Activated CD4-positive, CD25-positive, alpha-beta regulatory T cell treated with anti-CD3 and anti-CD28 coated beads, Interleukin-2, amount 50 U/mL, for 16 hours (primary cell): Measurements from ENCODE around the gene RPS29.
"Not testable (repeated sequence)": the region's sequence is repeated elsewhere in the genome, so short reads cannot be mapped to it uniquely, and the experiment has no call there.

ENCODE experiments used
- DNase-seq: peaks from one replicate; pipeline ENCODE4 v3.0.0-alpha.2; 2020; ENCODE audit warnings: low read depth, low spot score

The RPS29 gene

DNA sequence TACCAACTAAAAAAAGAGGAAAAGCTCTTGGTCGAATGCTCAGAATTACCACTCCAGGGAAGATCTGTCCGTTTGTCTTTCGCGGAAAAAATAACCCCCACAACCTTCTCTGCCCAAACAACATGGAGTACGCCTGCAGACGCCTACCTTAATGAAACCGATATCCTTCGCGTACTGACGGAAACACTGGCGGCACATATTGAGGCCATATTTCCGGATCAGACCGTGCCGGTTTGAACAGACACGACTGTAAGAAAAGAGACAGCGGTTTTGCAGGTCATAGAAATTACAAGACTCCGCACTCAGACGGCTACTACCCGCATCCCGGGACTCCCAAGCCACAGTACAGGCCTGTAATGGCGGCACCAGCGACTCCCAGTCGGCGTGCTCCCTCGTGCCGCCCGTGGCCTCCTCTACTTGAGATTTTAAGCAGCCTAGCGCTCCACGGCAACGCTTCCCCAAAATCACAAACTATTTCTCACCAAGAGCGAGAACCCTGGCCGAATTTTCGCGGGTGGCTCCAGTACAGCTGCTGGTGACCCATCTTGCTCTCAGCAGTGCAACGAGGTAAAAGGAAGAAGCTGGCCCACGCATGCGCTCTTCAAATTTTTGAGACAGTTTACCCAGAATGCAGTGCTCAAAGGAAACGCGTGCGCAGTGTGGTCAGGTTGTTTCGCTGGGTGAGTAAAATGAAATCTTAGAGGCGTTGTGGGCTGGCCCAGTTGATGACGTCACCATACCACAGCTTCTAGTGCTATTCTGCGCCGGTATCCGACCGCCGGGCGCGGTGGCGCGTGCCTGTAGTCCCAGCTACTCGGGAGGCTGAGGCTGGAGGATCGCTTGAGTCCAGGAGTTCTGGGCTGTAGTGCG, at the start of gene RPS29:
Gene RPS29 (minus strand): TSS at position 578 of the 870 bp plus-strand sequence. CDS start 34 bp downstream, at position 544.
- peak; percentile 97 for DNase-seq

DNA sequence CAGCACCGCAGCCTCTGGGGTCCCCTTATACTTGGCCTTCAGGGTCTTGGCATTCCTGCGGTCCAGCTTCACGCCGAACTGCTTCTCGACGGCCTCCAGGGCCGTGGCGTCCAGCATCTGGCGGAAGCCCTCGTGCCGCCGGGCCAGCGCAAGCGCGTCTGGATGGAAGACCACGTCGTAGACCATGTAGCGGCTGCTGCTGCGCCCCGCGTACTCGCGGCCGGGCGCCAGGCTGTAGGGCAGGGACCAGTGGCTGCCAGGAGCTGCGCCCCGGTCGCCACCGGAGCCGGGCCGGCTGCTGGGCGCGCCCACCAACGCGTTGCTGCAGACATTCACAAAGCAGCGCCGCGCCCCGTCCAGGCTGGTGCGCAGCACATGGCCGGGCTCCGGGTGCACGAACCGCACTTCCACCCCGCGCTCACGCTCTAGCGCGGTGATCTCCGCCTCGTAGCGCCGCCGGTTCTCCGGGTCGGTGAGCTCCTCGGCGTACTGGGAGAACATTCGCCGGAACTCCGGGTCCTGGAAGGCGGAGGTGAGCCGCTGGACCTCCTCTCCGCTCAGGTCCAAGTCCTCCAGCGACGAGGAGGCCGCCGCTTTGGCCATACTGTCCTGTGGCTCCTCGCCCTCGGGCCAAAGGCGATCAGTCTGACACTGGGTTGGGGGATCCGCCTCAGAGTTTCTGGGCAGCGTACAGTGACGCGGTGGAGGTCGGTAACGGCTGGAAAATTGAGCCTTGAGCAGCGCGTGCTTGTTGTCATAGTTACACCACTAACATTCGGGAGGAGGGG, 48.6 kb upstream of the RPS29 start, which contains the start of gene DNAAF2:
Gene DNAAF2 (minus strand): TSS at position 698 of the 788 bp plus-strand sequence. CDS start 95 bp downstream, at position 603.
- peak; percentile 37 for DNase-seq

DNA sequence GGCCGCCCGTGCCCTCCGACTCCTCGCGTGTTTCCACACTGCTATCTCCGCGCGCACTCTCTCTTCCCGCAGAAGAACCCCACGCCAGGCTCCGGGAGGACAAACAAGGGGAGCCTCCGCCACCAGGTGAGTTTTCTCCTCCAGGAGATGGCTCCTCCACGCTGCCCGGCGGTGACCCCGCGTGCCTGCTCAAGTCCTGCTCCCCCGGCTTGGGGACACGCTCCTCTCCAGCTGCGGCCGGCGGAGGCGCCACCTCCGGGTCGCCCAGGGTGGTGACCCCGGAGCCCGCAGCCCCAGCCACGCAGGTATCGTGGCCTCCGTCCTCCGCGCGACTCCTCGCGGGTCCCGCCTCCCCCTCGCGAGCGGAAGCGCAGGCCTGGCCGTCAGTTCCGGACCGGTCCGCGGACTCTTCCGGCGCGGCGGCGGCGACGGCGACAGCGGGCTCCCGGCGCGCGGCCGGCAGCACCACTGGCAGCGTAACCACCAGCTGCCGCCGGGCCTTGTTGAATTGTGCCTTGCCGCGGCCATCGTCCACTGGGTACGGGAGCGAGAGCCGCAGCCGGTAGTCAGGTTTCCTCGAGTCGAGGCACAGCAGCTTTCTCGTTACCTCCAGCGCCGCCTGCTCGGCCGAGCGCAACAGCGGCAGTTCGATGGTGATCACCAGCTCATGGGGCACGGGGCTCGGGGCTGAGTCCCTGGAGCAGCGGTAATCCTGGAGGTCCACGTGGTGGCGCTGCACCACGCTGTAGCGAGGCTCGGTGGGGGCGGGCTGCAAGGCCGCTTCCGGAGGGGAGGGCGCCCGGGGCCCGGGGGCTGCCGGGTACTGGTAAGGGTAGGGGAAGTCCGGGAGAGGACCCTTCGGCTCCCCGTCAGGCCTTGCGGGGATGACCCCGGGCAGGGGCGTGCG, 47.7 kb upstream of the RPS29 start:
- DNase-seq, result peak; percentile 85

- no peak for DNase-seq
Measured at GRCh38 chr14:49623941-49624839, 38.0 kb upstream of the RPS29 start.

DNA sequence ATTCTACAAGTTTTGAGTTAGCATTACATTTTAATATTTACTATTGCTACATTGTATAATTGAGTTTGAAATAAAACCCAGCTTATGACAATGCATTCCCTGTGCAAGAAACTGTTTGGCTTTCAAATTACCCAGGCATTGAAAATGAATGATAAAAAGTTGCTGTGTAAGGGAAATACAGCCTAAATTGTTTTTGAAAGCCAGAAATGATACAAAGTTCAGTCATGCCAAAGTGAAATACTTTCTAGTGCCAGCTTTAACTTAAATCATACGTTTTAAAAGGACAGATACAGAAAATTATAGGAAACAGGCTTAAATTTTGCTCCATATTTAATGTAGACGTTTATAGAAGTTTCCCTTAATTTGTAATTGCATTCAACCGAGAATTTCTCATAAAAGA, 37.2 kb upstream of the RPS29 start:
- DNase-seq, result no peak

GRCh38 chr14:49622022-49622607, 35.9 kb upstream of the RPS29 start:
- DNase-seq, result no peak

DNA sequence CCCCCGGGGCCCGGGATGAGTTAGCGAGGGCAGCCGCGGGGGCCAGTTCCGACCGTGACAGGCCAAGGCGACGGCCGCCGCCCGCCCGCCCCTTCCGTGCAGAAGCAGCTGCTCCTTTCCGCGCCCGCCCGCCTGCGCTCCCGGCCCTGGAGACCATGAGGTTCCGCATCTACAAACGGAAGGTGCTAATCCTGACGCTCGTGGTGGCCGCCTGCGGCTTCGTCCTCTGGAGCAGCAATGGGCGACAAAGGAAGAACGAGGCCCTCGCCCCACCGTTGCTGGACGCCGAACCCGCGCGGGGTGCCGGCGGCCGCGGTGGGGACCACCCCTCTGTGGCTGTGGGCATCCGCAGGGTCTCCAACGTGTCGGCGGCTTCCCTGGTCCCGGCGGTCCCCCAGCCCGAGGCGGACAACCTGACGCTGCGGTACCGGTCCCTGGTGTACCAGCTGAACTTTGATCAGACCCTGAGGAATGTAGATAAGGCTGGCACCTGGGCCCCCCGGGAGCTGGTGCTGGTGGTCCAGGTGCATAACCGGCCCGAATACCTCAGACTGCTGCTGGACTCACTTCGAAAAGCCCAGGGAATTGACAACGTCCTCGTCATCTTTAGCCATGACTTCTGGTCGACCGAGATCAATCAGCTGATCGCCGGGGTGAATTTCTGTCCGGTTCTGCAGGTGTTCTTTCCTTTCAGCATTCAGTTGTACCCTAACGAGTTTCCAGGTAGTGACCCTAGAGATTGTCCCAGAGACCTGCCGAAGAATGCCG, 35.1 kb upstream of the RPS29 start:
- DNase-seq, result peak; percentile 36

GRCh38 chr14:49620182-49621113, 34.3 kb upstream of the RPS29 start, which contains the start of the genes MGAT2 and RPL36AL:
Gene MGAT2, plus strand, starts transcription at chr14:49620799. Its CDS starts 470 bp downstream, at chr14:49621269.
Gene RPL36AL, minus strand, starts transcription at chr14:49620626. Its CDS starts 1,522 bp downstream, at chr14:49619104.
- DNase-seq, result peak; percentile 86

- no peak for DNase-seq
Measured at GRCh38 chr14:49619730-49620129, 33.5 kb upstream of the RPS29 start.

DNA sequence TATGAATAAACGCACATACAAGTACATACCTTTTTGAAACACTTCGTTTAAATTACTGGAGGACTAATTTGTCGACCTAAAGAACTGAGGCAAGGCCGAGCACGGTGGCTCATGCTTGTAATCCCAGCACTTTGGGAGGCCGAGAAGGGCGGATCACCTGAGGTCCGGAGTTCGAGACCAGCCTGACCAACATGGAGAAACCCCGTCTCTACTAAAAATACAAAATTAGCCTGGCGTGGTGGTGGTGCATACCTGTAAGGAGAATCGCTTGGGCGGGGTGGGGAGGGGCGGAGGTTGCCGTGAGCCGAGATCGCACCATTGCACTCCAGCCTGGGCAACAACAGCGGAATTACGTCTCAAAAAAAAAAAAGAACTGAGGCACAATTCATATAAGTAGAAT, 33.1 kb upstream of the RPS29 start:
- not testable (repeated sequence) for DNase-seq

- no peak for DNase-seq
Measured at GRCh38 chr14:49617852-49618519, 31.8 kb upstream of the RPS29 start.

- no peak for DNase-seq
Measured at GRCh38 chr14:49615776-49616175, 29.6 kb upstream of the RPS29 start.

DNA sequence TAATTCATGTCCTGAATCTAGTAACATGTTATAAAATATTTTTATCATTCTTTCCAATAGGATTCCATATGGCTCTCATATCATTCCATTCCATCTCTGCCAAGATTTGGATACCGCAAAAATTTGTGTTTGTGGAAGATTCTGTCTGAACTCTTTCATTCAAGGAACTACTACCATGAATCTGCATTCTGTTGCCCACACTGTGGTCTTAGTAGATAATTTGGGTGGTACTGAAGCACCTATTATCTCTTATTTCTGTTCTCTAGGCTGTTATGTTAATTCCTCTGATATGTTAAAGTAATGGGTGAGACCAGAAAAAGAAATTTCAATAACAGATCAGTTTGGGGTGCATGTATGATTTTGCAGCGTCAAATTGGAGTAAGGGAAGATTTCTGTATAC, 28.0 kb upstream of the RPS29 start:
- DNase-seq, result no peak

DNA sequence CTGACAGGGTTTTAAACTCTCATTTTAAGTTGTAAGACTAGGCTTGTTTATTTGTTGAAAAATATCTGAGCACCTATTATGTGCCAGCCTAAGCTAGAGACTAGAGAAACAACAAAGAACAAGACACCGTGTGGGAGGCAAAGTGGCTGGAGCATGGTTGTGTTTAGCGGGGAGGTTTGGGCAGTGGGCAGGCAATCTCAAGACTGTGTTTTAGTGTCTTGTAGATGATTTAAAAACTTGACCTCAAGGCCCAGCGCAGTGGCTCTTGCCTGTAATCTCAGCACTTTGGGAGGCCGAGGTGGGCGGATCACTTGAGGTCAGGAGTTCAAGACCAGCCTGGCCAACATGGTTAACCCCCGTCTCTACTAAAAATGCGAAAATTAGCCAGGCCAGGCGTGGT, 26.5 kb upstream of the RPS29 start:
- no peak for DNase-seq

DNA sequence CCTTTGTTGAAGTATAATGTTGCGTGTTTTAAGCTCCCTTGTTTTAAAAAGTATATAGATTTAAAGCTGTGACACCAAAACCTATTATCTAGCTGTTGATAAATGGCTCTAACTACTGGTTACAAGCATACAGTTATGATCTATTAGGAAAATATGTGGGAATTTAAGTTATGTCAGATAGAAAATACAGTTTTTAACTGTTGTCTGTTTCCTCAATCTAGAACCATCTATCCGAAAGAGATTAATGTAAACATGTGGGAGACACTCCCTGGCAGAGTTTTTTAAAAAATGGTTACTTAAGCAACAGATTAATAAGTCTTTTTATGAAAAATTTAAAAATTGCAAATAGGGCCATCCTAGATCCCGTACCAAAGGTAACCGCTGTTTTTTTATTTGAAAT, 26.1 kb upstream of the RPS29 start:
- no peak for DNase-seq

DNA sequence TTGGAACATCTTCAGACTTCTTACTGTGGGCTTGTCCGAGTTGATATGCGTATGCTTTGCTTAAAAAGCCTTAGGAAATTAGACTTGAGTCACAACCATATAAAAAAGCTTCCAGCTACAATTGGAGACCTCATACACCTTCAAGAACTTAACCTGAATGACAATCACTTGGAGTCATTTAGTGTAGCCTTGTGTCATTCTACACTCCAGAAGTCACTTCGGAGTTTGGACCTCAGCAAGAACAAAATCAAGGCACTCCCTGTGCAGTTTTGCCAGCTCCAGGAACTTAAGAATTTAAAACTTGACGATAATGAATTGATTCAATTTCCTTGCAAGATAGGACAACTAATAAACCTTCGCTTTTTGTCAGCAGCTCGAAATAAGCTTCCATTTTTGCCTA, 21.4 kb upstream of the RPS29 start:
- no peak for DNase-seq
